CD14-positive monocyte (primary cell): ENCODE data around the gene ZNF793. TPM values are rescaled to one million over a fixed set of nuclear protein-coding genes. Genes with fewer than 3 reads are reported as not detected.

Source experiments
- DNase-seq, 3 donors: peaks; one replicate each; pipeline ENCODE4 v3.0.0-alpha.2; 2011 to 2022
- H2AFZ ChIP-seq: 2 replicates; pipeline ENCODE4 v1.6.0; 2012; ENCODE audit warnings: mild to moderate bottlenecking, low read depth, low read length, inconsistent platforms; ENCODE audit not compliant: insufficient read depth, poor library complexity, severe bottlenecking
- H3K27ac ChIP-seq, 2 donors: 1 replicate in 1 of 2; 2 replicates in 1 of 2; pipeline ENCODE4 v1.5.1; 2012 to 2013; ENCODE audit warnings: low read length in 2 of 2, control low read depth in 1 of 2, inconsistent platforms in 1 of 2, low read depth in 1 of 2, mild to moderate bottlenecking in 1 of 2
- H3K27me3 ChIP-seq, 2 donors: one replicate each; pipeline versions ENCODE4 v1.6.0 to v1.6.1; 2011 to 2013; ENCODE audit warnings: low read length in 2 of 2; ENCODE audit not compliant: control insufficient read depth in 2 of 2, insufficient read depth in 2 of 2
- H3K36me3 ChIP-seq, 2 donors: replicated peaks in 1 of 2; 1 replicate in 1 of 2; 2 replicates in 1 of 2; pipeline versions ENCODE4 v1.5.1 to v1.6.1; 2012 to 2013; ENCODE audit warnings: low read length in 2 of 2, control low read depth in 1 of 2, inconsistent platforms in 1 of 2, mild to moderate bottlenecking in 1 of 2; ENCODE audit not compliant: insufficient read depth in 2 of 2, control insufficient read depth in 1 of 2
- H3K4me1 ChIP-seq, 2 donors: 1 replicate in 1 of 2; 2 replicates in 1 of 2; pipeline versions ENCODE4 v1.5.1 to v1.6.1; 2012 to 2013; ENCODE audit warnings: low read length in 2 of 2, control low read depth in 1 of 2, inconsistent platforms in 1 of 2, mild to moderate bottlenecking in 1 of 2, moderate library complexity in 1 of 2; ENCODE audit not compliant: insufficient read depth in 2 of 2, control insufficient read depth in 1 of 2
- H3K4me2 ChIP-seq: replicated peaks from 2 replicates; pipeline ENCODE3; 2012; ENCODE audit warnings: low read length, moderate library complexity, mild to moderate bottlenecking; ENCODE audit not compliant: poor library complexity, severe bottlenecking; ENCODE audit errors: extremely low read depth
- H3K4me3 ChIP-seq, 3 experiments: fragments of 200-600 bp in 1 of 3; sonication (generic) in 1 of 3; replicated peaks in 1 of 3; 1 replicate in 2 of 3; 2 replicates in 1 of 3; pipeline ENCODE4 v1.5.1; 2011 to 2013; ENCODE audit warnings: low read length in 3 of 3, mild to moderate bottlenecking in 3 of 3, control low read depth in 2 of 3, low read depth in 2 of 3, inconsistent platforms in 1 of 3, moderate library complexity in 1 of 3
- H3K79me2 ChIP-seq: 2 replicates; pipeline ENCODE4 v1.6.0; 2012; ENCODE audit warnings: mild to moderate bottlenecking, control low read depth, inconsistent platforms, low read length, moderate library complexity; ENCODE audit not compliant: insufficient read depth
- H3K9ac ChIP-seq: 2 replicates; pipeline ENCODE4 v1.6.0; 2017; ENCODE audit warnings: low read length, mild to moderate bottlenecking; ENCODE audit not compliant: insufficient read depth, poor library complexity, severe bottlenecking
- H3K9me3 ChIP-seq, 2 donors: replicated peaks in 1 of 2; 1 replicate in 1 of 2; 2 replicates in 1 of 2; pipeline versions ENCODE4 v1.5.1 to v1.6.1; 2012 to 2013; ENCODE audit warnings: low read length in 2 of 2, control low read depth in 1 of 2; ENCODE audit not compliant: control insufficient read depth in 1 of 2, insufficient read depth in 1 of 2
- H4K20me1 ChIP-seq: 2 replicates; pipeline ENCODE4 v1.6.0; 2012; ENCODE audit warnings: mild to moderate bottlenecking, low read length, control low read depth, moderate library complexity; ENCODE audit not compliant: insufficient read depth
- H3K27ac Mint-ChIP-seq, 7 donors: one replicate each; pipeline ENCODE4 v1.8.0; 2020; ENCODE audit warnings: mild to moderate bottlenecking in 7 of 7, mixed read lengths in 7 of 7, moderate library complexity in 6 of 7, inconsistent platforms in 2 of 7
- H3K27me3 Mint-ChIP-seq, 3 donors: one replicate each; pipeline ENCODE4 v1.8.0; 2021 to 2022; ENCODE audit warnings: low read depth in 3 of 3, mild to moderate bottlenecking in 3 of 3, mixed read lengths in 3 of 3, moderate library complexity in 3 of 3, inconsistent platforms in 1 of 3
- H3K36me3 Mint-ChIP-seq, 2 donors: one replicate each; pipeline ENCODE4 v1.8.0; 2020; ENCODE audit warnings: mixed read lengths in 2 of 2, inconsistent platforms in 1 of 2, mild to moderate bottlenecking in 1 of 2
- H3K4me1 Mint-ChIP-seq: one replicate; pipeline ENCODE4 v1.8.0; 2020; ENCODE audit warnings: mild to moderate bottlenecking, mixed read lengths
- H3K4me3 Mint-ChIP-seq, 2 donors: one replicate each; pipeline ENCODE4 v1.8.0; 2020; ENCODE audit warnings: mild to moderate bottlenecking in 2 of 2, mixed read lengths in 2 of 2, moderate library complexity in 1 of 2
- H3K9me3 Mint-ChIP-seq, 7 donors: one replicate each; pipeline ENCODE4 v1.8.0; 2020 to 2022; ENCODE audit warnings: mixed read lengths in 7 of 7, mild to moderate bottlenecking in 6 of 7, moderate library complexity in 6 of 7, inconsistent platforms in 2 of 7
- WGBS: methylation state at CpG from one replicate; pipeline ENCODE4 v1.1.5; 2013; ENCODE audit warnings: missing lambda C conversion rate; ENCODE audit not compliant: insufficient coverage; 5-methylcytosine and 5-hydroxymethylcytosine counted together
- intact Hi-C, 2 donors: fragments of 100-400 bp; cut with micrococcal nuclease; formaldehyde crosslinking; loops; one replicate each; pipeline versions ENCODE4 v1.15.0 to v1.15.1; 2023
- polyA plus RNA-seq, 3 donors: library from polyadenylated mRNA; depleted of rRNA in 1 of 3; unstranded in 2 of 3; stranded (reverse) in 1 of 3; fragments of 300-500 nt in 2 of 3; fragments of >200 nt in 1 of 3; fragmentation: Illumina TruSeq in 2 of 3; gene quantifications; 1 replicate in 2 of 3; 2 replicates in 1 of 3; pipeline ENCODE4 v1.2.3, GENCODE V29; 2012 to 2021
- TF ChIP-seq, protein P1 (sequence below): fragments of 200-600 bp; IDR thresholded peaks from one replicate; pipeline ENCODE4 v1.8.0; 2022; ENCODE audit warnings: antibody characterized with exemption, mild to moderate bottlenecking

Gene ZNF793
- polyA plus RNA-seq, 3 donors = 0.08 TPM; not detected in 2

- H3K79me2 ChIP-seq = no peaks in the 10 kb centered on the region
- peaks cover 28 to 31% of the 10 kb centered on the region in 2 donors for H3K9me3 ChIP-seq
- intact Hi-C loops = no loop called here
- DNase-seq = no peak
- Mint-ChIP-seq H3K4me3 (no peak overlapping the region), H3K4me1 (no peaks in the 10 kb centered on the region), H3K27me3 (peaks cover 0 to 3% (median 0%) of the 10 kb centered on the region in 3 donors), H3K27ac (no peak overlapping the region), H3K9me3 (peaks cover 38 to 69% (median 62%) of the 10 kb centered on the region in 7 donors), H3K36me3 (peaks cover 3 to 18% of the 10 kb centered on the region in 2 donors)
- TF ChIP-seq, protein P1, sequence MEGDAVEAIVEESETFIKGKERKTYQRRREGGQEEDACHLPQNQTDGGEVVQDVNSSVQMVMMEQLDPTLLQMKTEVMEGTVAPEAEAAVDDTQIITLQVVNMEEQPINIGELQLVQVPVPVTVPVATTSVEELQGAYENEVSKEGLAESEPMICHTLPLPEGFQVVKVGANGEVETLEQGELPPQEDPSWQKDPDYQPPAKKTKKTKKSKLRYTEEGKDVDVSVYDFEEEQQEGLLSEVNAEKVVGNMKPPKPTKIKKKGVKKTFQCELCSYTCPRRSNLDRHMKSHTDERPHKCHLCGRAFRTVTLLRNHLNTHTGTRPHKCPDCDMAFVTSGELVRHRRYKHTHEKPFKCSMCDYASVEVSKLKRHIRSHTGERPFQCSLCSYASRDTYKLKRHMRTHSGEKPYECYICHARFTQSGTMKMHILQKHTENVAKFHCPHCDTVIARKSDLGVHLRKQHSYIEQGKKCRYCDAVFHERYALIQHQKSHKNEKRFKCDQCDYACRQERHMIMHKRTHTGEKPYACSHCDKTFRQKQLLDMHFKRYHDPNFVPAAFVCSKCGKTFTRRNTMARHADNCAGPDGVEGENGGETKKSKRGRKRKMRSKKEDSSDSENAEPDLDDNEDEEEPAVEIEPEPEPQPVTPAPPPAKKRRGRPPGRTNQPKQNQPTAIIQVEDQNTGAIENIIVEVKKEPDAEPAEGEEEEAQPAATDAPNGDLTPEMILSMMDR = no peak
- no peaks in the 10 kb centered on the region for H3K27me3 ChIP-seq
- H3K4me3 ChIP-seq = no peak overlapping the region
- H3K4me1 ChIP-seq = no peaks in the 10 kb centered on the region
- H3K27ac ChIP-seq = no peak overlapping the region
- no peak overlapping the region for H3K9ac ChIP-seq
- no peaks in the 10 kb centered on the region for H4K20me1 ChIP-seq
- H3K36me3 ChIP-seq = peaks cover 0 to 9% of the 10 kb centered on the region in 2 donors
- H3K4me2 ChIP-seq = no peak overlapping the region
- no peak overlapping the region for H2AFZ ChIP-seq
Observed at GRCh38 chr19:37572203-37572602, 65.5 kb downstream of the ZNF793 start.

DNA sequence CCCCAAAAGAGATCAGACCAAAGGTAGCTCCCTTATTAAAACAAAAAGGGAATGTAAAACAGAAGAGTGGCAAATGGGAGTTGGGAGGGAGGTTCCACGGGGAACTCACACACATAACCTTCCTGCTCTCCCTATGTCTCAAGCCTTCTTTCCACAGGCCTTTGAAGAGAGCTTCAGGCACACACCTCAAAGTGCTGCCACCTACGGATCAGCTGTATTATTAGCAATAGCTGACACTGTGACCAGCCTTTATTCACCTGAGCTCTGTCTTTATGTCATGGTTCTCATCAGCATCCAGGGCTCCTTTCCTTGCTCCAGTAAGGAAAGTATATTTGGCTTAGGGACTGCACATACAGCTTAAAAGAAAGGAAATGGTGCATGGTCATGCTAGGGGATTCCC lies 76.6 kb downstream of the ZNF793 start:
- Histone ChIP-seq H3K36me3 (peaks cover 4 to 53% of the 10 kb centered on the region in 2 donors), H3K4me1 (no peaks in the 10 kb centered on the region), H3K79me2 (no peaks in the 10 kb centered on the region), H4K20me1 (no peaks in the 10 kb centered on the region), H3K4me2 (no peak overlapping the region), H3K9ac (no peak overlapping the region), H3K9me3 (peaks cover 57 to 96% of the 10 kb centered on the region in 2 donors), H3K27me3 (no peaks in the 10 kb centered on the region), H3K4me3 (no peak overlapping the region), H3K27ac (no peak overlapping the region), H2AFZ (no peak overlapping the region)
- Mint-ChIP-seq H3K9me3 (peaks cover 41 to 72% (median 62%) of the 10 kb centered on the region in 7 donors), H3K36me3 (peaks cover 14 to 38% of the 10 kb centered on the region in 2 donors), H3K27me3 (no peaks in the 10 kb centered on the region), H3K4me3 (no peak overlapping the region), H3K27ac (no peak overlapping the region), H3K4me1 (no peaks in the 10 kb centered on the region)
- WGBS = 100% methylated on average over 1 of the region's 2 CpGs
- TF ChIP-seq, protein P1 = no peak
- no peak for DNase-seq
- intact Hi-C loops = no loop called here

Other genes starting within 250 kb of the ZNF793 start
- gene ZNF527, start 135.8 kb upstream of the ZNF793 start, polyA plus RNA-seq = 1 to 10 TPM in 2 of 3 donors, under 1 TPM in 1; 0.83 to 1.6 (median 1.3) TPM
- gene ZNF569, start 39.5 kb upstream of the ZNF793 start, polyA plus RNA-seq = 1 to 10 TPM in 1 of 3 donors, under 1 TPM in 2; 0.79 to 1.2 (median 0.83) TPM
- 1 to 10 TPM in 1 of 3 donors, under 1 TPM in 2; 0.12 to 1.1 (median 0.80) TPM for gene ZNF570, start 37.6 kb upstream of the ZNF793 start, polyA plus RNA-seq
- under 1 TPM; 0.32 to 0.56 (median 0.39) TPM for gene ZNF571, start 87.9 kb downstream of the ZNF793 start, polyA plus RNA-seq
- under 1 TPM in 1 of 3 donors, not detected in 2; 0.21 TPM for gene ZNF540, start 87.9 kb downstream of the ZNF793 start, polyA plus RNA-seq
- under 1 TPM; 0.28 to 0.85 (median 0.46) TPM for gene ZFP30, start 148.5 kb downstream of the ZNF793 start, polyA plus RNA-seq
- gene ZNF607, start 212.8 kb downstream of the ZNF793 start, polyA plus RNA-seq = under 1 TPM in 2 of 3 donors, not detected in 1; 0.41 to 0.49 TPM